H9 (cell line): ENCODE data around the gene LAIR1. TPM values are rescaled to one million over a fixed set of nuclear protein-coding genes. Genes with fewer than 3 reads are reported as not detected.

Experiments
- DNase-seq: peaks from one replicate; pipeline ENCODE4 v3.0.0-alpha.2; 2017
- H2AFZ ChIP-seq: one replicate; pipeline ENCODE4 v1.6.1; 2013; ENCODE audit warnings: mild to moderate bottlenecking, low read length, control low read depth, moderate library complexity
- H2AK5ac ChIP-seq: 2 replicates; pipeline ENCODE4 v1.6.1; 2013; ENCODE audit warnings: low read length, control low read depth, mixed read lengths; ENCODE audit not compliant: insufficient read length
- H2BK120ac ChIP-seq: one replicate; pipeline ENCODE4 v1.6.1; 2013; ENCODE audit warnings: low read depth, mild to moderate bottlenecking, low read length, control low read depth, inconsistent platforms; ENCODE audit not compliant: poor library complexity, severe bottlenecking
- H2BK12ac ChIP-seq: 2 replicates; pipeline ENCODE4 v1.6.1; 2013; ENCODE audit warnings: low read length, control low read depth, mixed read lengths, low read depth; ENCODE audit not compliant: insufficient read length
- H2BK15ac ChIP-seq: 2 replicates; pipeline ENCODE4 v1.6.1; 2013; ENCODE audit warnings: low read depth, low read length, control low read depth
- H2BK20ac ChIP-seq: one replicate; pipeline ENCODE4 v1.6.1; 2013; ENCODE audit warnings: low read depth, mild to moderate bottlenecking, low read length, control low read depth, inconsistent platforms; ENCODE audit not compliant: poor library complexity, severe bottlenecking
- H2BK5ac ChIP-seq: 2 replicates; pipeline ENCODE4 v1.6.1; 2013; ENCODE audit warnings: low read length, control low read depth, mixed read lengths; ENCODE audit not compliant: insufficient read length
- H3K14ac ChIP-seq: 2 replicates; pipeline ENCODE4 v1.6.1; 2013; ENCODE audit warnings: low read length, control low read depth; ENCODE audit not compliant: insufficient read depth
- H3K18ac ChIP-seq: 2 replicates; pipeline ENCODE4 v1.6.1; 2013; ENCODE audit warnings: low read depth, mild to moderate bottlenecking, mixed read lengths, low read length, control low read depth; ENCODE audit not compliant: insufficient read length
- H3K23ac ChIP-seq: 2 replicates; pipeline ENCODE4 v1.6.1; 2013; ENCODE audit warnings: low read length, control low read depth, mixed read lengths, low read depth; ENCODE audit not compliant: insufficient read length
- H3K23me2 ChIP-seq: 2 replicates; pipeline ENCODE4 v1.6.1; 2013; ENCODE audit warnings: low read depth, mild to moderate bottlenecking, mixed read lengths, low read length, control low read depth; ENCODE audit not compliant: insufficient read length, poor library complexity, severe bottlenecking
- H3K27ac ChIP-seq: 2 replicates; pipeline ENCODE4 v1.5.1; 2013; ENCODE audit warnings: low read length, control low read depth, mixed read lengths, low read depth; ENCODE audit not compliant: insufficient read length
- H3K27me3 ChIP-seq: 2 replicates; pipeline ENCODE4 v1.6.1; 2013; ENCODE audit warnings: low read length, control low read depth, inconsistent platforms; ENCODE audit not compliant: insufficient read depth
- H3K4ac ChIP-seq: 2 replicates; pipeline ENCODE4 v1.6.1; 2013; ENCODE audit warnings: low read depth, mild to moderate bottlenecking, control low read depth, inconsistent platforms, low read length, moderate library complexity
- H3K4me1 ChIP-seq: 2 replicates; pipeline ENCODE4 v1.6.1; 2013; ENCODE audit warnings: low read length, control low read depth, inconsistent platforms; ENCODE audit not compliant: insufficient read depth
- H3K4me2 ChIP-seq: 2 replicates; pipeline ENCODE4 v1.6.1; 2013; ENCODE audit warnings: low read length, control low read depth, mixed read lengths; ENCODE audit not compliant: insufficient read length, insufficient read depth
- H3K56ac ChIP-seq: 2 replicates; pipeline ENCODE4 v1.6.1; 2013; ENCODE audit warnings: low read depth, mild to moderate bottlenecking, mixed read lengths, low read length, control low read depth; ENCODE audit not compliant: insufficient read length
- H3K79me1 ChIP-seq: 2 replicates; pipeline ENCODE4 v1.6.1; 2013; ENCODE audit warnings: low read depth, mild to moderate bottlenecking, moderate library complexity, low read length, control low read depth, inconsistent platforms; ENCODE audit not compliant: insufficient read depth, poor library complexity, severe bottlenecking
- H3K79me2 ChIP-seq: 2 replicates; pipeline ENCODE4 v1.6.1; 2013; ENCODE audit warnings: low read length, control low read depth, inconsistent platforms; ENCODE audit not compliant: insufficient read depth
- H3K9ac ChIP-seq: 2 replicates; pipeline ENCODE4 v1.6.1; 2013; ENCODE audit warnings: low read length, control low read depth, mixed read lengths; ENCODE audit not compliant: insufficient read length; ENCODE audit errors: extremely low read depth
- H3K9me3 ChIP-seq: one replicate; pipeline ENCODE4 v1.6.1; 2013; ENCODE audit warnings: low read depth, low read length, inconsistent platforms; ENCODE audit not compliant: control insufficient read depth
- H3T11ph ChIP-seq: one replicate; pipeline ENCODE4 v1.6.1; 2013; ENCODE audit warnings: mild to moderate bottlenecking, low read length, control low read depth, inconsistent platforms
- H4K20me1 ChIP-seq: one replicate; pipeline ENCODE4 v1.6.1; 2013; ENCODE audit not compliant: control insufficient read depth, insufficient read length, insufficient read depth
- H4K5ac ChIP-seq: 2 replicates; pipeline ENCODE4 v1.6.1; 2013; ENCODE audit warnings: low read depth, mild to moderate bottlenecking, mixed read lengths, low read length, control low read depth; ENCODE audit not compliant: insufficient read length
- H4K8ac ChIP-seq: replicated peaks from 2 replicates; pipeline ENCODE4 v1.6.1; 2013; ENCODE audit warnings: low read length, control low read depth, mixed read lengths, low read depth; ENCODE audit not compliant: insufficient read length
- H4K91ac ChIP-seq: 2 replicates; pipeline ENCODE4 v1.6.1; 2013; ENCODE audit warnings: low read depth, mild to moderate bottlenecking, moderate library complexity, mixed read lengths, low read length, control low read depth; ENCODE audit not compliant: insufficient read length
- H3K27ac Mint-ChIP-seq, 3 experiments: 2 replicates in 2 of 3; 3 replicates in 1 of 3; pipeline ENCODE4 v1.8.0; 2020 to 2021; ENCODE audit warnings: mixed read lengths in 3 of 3, mild to moderate bottlenecking in 1 of 3, moderate library complexity in 1 of 3
- H3K27me3 Mint-ChIP-seq: 2 replicates; pipeline ENCODE4 v1.8.0; 2021; ENCODE audit warnings: low read depth, mild to moderate bottlenecking, moderate library complexity, mixed read lengths
- H3K36me3 Mint-ChIP-seq, 3 experiments: 2 replicates in 2 of 3; 3 replicates in 1 of 3; pipeline ENCODE4 v1.8.0; 2020 to 2021; ENCODE audit warnings: low read depth in 3 of 3, mixed read lengths in 3 of 3; ENCODE audit not compliant: insufficient read depth in 1 of 3
- H3K4me1 Mint-ChIP-seq, 2 experiments: 2 replicates each; pipeline ENCODE4 v1.8.0; 2020; ENCODE audit warnings: mixed read lengths in 2 of 2
- H3K4me3 Mint-ChIP-seq, 2 experiments: 2 replicates in 1 of 2; 3 replicates in 1 of 2; pipeline ENCODE4 v1.8.0; 2020 to 2021; ENCODE audit warnings: mild to moderate bottlenecking in 2 of 2, mixed read lengths in 2 of 2, moderate library complexity in 1 of 2
- H3K9me3 Mint-ChIP-seq, 2 experiments: 2 replicates in 1 of 2; 3 replicates in 1 of 2; pipeline ENCODE4 v1.8.0; 2020; ENCODE audit warnings: mild to moderate bottlenecking in 2 of 2, mixed read lengths in 2 of 2, moderate library complexity in 1 of 2
- WGBS: extraction: QIAGEN DNeasy Blood & Tissue Kit; methylation state at CpG from one replicate; pipeline ENCODE4 v1.1.7; 2013; ENCODE audit warnings: missing lambda C conversion rate, low lambda C conversion rate, mixed read lengths; ENCODE audit not compliant: insufficient read length; ENCODE audit errors: extremely low coverage; 5-methylcytosine and 5-hydroxymethylcytosine counted together
- total RNA-seq: library from RNA; stranded (reverse); gene quantifications from 2 replicates; pipeline ENCODE4 v1.2.1, GENCODE V29; 2021
- TF ChIP-seq, protein P1 (sequence below): fragments of 200-600 bp; sonication (generic); conservative IDR thresholded peaks from 3 replicates; pipeline ENCODE4 v1.8.0; 2021; ENCODE audit warnings: antibody characterized with exemption, mild to moderate bottlenecking

Gene LAIR1
- total RNA-seq, 1 experiment from 2014 or later, result not detected

DNA sequence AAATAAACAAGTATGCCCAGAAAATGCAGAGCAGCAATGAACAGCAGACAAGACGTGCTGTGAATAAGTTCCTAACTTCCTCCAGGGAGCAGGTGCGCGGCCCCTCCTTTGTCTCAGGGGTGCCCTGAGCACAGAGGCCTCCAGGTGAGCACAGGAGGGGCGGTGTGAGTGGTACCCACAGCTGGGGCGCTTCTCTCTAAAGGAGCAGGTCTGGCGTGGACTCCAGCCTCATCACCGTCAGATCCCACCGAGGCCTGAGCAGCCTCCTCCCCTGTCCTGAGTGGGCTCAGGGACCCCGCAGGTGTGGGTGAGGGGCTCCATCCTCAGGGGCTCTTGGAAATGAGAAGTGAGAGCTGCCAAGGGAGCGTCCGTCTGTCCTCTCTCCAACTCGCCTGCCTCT, 54.9 kb downstream of the LAIR1 start:
- no peak overlapping the region for H3K9ac ChIP-seq
- no peaks in the 10 kb centered on the region for H3K4me1 Mint-ChIP-seq
- TF ChIP-seq, protein P1, sequence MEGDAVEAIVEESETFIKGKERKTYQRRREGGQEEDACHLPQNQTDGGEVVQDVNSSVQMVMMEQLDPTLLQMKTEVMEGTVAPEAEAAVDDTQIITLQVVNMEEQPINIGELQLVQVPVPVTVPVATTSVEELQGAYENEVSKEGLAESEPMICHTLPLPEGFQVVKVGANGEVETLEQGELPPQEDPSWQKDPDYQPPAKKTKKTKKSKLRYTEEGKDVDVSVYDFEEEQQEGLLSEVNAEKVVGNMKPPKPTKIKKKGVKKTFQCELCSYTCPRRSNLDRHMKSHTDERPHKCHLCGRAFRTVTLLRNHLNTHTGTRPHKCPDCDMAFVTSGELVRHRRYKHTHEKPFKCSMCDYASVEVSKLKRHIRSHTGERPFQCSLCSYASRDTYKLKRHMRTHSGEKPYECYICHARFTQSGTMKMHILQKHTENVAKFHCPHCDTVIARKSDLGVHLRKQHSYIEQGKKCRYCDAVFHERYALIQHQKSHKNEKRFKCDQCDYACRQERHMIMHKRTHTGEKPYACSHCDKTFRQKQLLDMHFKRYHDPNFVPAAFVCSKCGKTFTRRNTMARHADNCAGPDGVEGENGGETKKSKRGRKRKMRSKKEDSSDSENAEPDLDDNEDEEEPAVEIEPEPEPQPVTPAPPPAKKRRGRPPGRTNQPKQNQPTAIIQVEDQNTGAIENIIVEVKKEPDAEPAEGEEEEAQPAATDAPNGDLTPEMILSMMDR, result no peak

More for the DNA sequence above, 54.9 kb downstream of the LAIR1 start:
- H3K18ac ChIP-seq, result no peak overlapping the region
- H2AK5ac ChIP-seq, result no peak overlapping the region
- Mint-ChIP-seq H3K27ac (no peak overlapping the region), H3K27me3 (peaks cover 47% of the 10 kb centered on the region), H3K36me3 (no peaks in the 10 kb centered on the region), H3K9me3 (peaks cover 7 to 77% of the 10 kb centered on the region in 2 experiments), H3K4me3 (no peak overlapping the region)
- no peaks in the 10 kb centered on the region for H3K27me3 ChIP-seq
- no peak overlapping the region for H2BK5ac ChIP-seq
- H3K4ac ChIP-seq, result no peak overlapping the region
- H3K23me2 ChIP-seq, result no peaks in the 10 kb centered on the region
- no peak overlapping the region for H3T11ph ChIP-seq
- no peak overlapping the region for H4K8ac ChIP-seq
- H2AFZ ChIP-seq, result no peak overlapping the region
- WGBS, result no CpG with 5 or more reads among the region's 12 CpGs
- no peak overlapping the region for H3K56ac ChIP-seq
- no peak overlapping the region for H4K91ac ChIP-seq
- no peak overlapping the region for H3K23ac ChIP-seq
- no peaks in the 10 kb centered on the region for H3K79me2 ChIP-seq
- H3K79me1 ChIP-seq, result no peaks in the 10 kb centered on the region
- no peaks in the 10 kb centered on the region for H4K20me1 ChIP-seq
- no peak overlapping the region for H2BK120ac ChIP-seq
- H3K9me3 ChIP-seq, result no peaks in the 10 kb centered on the region
- H3K27ac ChIP-seq, result no peak overlapping the region
- no peak overlapping the region for H3K14ac ChIP-seq
- no peak overlapping the region for H2BK20ac ChIP-seq
- no peak for DNase-seq
- H4K5ac ChIP-seq, result no peak overlapping the region
- no peak overlapping the region for H2BK12ac ChIP-seq
- no peak overlapping the region for H3K4me2 ChIP-seq
- H3K4me1 ChIP-seq, result no peaks in the 10 kb centered on the region
- H2BK15ac ChIP-seq, result no peak overlapping the region
